ENCODE measurements around the gene C1QTNF3.

DNA sequence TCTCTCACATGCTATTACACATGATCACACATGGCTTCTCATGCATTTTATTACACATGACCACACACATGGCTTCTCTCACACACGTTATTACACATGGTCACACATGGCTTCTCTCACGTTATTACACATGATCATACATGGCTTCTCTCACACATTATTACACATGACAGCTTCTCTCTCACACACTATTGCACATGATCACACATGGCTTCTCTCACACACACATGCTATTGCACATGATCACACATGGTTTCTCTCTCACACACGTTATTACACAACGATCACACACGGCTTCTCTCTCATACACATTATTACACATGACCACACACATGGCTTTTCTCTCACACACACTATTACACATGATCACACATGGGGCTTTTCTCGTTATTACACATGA lies 57.6 kb downstream of the C1QTNF3 start:
- TF ChIP-seq, protein P1, sequence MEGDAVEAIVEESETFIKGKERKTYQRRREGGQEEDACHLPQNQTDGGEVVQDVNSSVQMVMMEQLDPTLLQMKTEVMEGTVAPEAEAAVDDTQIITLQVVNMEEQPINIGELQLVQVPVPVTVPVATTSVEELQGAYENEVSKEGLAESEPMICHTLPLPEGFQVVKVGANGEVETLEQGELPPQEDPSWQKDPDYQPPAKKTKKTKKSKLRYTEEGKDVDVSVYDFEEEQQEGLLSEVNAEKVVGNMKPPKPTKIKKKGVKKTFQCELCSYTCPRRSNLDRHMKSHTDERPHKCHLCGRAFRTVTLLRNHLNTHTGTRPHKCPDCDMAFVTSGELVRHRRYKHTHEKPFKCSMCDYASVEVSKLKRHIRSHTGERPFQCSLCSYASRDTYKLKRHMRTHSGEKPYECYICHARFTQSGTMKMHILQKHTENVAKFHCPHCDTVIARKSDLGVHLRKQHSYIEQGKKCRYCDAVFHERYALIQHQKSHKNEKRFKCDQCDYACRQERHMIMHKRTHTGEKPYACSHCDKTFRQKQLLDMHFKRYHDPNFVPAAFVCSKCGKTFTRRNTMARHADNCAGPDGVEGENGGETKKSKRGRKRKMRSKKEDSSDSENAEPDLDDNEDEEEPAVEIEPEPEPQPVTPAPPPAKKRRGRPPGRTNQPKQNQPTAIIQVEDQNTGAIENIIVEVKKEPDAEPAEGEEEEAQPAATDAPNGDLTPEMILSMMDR (IDR thresholded peaks at IDR 0.05): no peak
- TF ChIP-seq EP300 (IDR thresholded peaks at IDR 0.05): no peak

Data from stomach (tissue), 4 donors.